Activated gamma-delta T cell treated with Interleukin-2 at 50 U/mL for 16 hours (primary cell): ENCODE measurements around the gene SLC46A3.
"Not testable (repeated sequence)": the region's sequence is repeated elsewhere in the genome, so short reads cannot be mapped to it uniquely, and the experiment has no call there.

Experiments used
- DNase-seq: peaks from one replicate; pipeline ENCODE4 v3.0.0-alpha.2; 2020

Gene SLC46A3

GRCh38 chr13:28729541-28729940 lies 10.8 kb upstream of the SLC46A3 start:
- DNase-seq, result no peak

DNA sequence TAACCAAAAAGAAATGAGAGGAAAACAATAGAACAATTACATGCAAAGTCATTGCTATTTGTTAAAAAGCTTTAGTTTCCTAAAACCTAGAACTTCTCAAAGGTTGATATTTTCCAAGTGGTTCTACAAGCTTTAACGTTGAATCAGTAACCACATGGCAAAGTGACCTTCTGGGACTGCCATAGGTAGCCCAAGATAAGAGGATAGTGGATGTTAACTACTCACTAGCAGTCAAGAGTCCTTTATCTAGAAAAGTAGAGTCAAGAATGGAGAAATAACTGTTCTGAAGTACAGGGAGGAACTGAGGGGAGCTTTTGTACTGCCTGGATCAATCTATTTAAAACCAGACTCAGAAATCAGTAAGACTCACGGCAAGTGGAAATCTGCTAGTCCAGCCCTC lies 9.9 kb upstream of the SLC46A3 start:
- no peak for DNase-seq

DNA sequence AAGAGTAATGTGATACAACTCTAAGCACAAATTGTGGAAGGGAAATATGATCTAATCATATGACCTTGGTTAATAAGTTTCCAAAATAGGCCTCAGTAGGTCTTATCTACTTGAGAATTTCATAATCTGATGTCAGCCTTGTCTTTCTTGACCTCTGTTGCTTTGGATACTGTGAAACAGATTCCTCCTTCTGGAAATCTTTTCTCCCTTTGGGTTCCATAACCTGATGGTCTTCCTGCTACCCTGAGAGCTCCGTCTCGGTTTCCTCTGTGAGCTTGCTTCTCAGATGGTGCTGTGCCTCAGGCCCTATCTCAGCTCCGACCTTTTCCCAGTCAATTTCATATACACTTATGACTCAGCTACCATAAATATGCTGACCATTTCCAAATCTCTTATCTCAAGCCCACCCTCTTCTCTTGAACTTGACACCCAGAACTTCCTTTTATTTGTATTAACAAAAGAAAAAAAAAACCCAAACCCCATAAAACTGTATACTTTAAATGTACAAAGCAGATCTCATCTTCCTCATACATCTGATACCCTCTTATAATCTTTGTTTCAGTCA lies 6.4 kb upstream of the SLC46A3 start:
- DNase-seq, result no peak

DNA sequence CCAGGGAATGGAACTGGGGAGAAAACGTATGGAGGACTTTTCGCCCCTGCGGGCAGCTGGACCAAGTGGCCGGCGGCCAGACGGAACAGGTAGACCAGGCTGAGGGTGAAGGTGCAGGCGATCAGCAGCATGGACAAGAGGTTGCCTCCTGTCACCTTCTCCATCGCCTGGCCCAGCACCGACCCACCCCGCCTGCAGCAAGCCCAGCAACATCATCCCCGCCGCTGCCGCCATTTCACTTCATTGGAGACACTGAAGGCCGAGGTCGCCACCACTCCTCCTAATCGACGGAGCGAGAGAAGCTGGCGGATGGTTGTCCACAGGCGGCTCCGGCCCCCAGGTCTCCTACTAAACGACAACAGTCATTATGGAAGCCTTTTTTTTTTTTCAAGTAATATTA lies 5.0 kb upstream of the SLC46A3 start:
- no peak for DNase-seq

DNA sequence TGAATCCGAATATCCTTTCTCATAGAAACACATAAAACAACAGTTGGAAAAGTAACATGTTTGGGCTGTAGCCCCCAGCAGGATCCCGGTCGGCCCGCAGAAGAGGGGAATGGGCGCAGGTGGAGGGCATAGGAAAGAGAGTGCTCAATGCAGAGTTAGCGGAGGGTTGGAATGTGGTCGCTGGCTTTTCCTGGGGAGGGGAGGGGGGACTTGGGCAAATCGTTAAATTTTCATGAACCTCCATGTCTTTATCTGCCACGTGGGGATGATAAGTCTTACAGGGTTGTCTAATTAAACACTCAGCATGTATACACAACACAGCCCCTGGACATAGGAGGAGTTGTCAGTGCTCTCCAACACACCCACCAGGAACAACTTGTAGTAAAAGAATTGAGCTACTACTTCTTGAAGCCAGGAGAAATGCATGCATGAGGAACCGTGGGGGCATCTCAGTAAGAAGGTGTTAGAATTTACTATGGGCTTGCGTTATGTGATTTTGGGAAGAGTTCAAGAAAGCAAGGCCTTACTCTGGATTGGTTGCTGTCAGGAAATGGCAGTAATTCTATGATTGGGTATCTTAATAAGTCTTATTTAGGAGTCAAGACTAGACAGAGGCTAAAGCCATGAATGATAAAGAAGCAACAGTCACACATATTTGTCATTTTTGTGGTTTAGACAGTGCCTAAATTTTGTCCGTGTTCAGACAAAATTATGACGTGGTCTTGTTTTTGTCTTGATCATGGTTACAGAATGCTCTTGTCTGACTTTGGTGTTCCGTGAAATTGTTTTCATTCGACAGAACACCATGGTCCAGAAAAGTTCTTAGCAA lies 671 bp upstream of the SLC46A3 start:
- DNase-seq, result no peak

DNA sequence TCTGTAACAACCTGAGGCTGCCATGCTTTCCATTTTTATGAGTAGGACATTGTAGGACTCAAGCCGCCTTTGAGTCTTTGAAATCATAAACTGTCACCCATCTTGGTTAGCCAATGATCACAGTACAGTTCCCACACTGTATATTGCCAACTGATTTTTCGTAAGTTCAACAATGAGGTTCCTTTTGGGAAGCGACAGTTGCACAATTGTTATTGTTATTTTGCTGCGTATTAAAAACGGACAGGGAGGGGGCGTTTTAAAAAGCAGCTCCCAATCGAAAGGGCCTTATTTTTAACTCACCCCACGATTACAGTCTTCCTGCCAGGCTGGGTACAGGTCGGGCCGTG lies 601 bp downstream of the SLC46A3 start:
- no peak for DNase-seq

- no peak for DNase-seq
Observed at GRCh38 chr13:28717170-28717569, 1.6 kb downstream of the SLC46A3 start.

- DNase-seq, result no peak
Observed at GRCh38 chr13:28716511-28716910, 2.3 kb downstream of the SLC46A3 start.

GRCh38 chr13:28714651-28715050 lies 4.1 kb downstream of the SLC46A3 start:
- no peak for DNase-seq

DNA sequence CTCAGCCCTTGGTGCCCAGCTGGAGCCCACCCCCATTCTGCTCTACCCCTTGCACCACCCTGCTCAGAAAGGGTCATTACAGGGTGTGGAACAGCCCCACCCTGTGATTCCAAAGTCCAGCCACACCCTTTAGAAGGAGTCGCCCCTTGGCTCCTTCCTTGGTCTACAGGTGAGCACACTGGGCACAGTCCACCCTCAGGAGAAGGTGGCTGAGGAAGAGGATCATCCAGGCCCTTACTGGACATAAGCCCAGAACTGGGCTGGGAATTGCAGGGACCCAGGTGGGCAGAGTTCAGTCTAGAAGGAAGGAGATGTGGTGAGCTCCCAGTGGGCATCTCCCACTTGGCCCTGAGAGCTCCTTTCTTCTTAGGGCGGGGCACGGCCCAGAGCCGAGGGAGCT lies 8.6 kb downstream of the SLC46A3 start:
- DNase-seq, result no peak

DNA sequence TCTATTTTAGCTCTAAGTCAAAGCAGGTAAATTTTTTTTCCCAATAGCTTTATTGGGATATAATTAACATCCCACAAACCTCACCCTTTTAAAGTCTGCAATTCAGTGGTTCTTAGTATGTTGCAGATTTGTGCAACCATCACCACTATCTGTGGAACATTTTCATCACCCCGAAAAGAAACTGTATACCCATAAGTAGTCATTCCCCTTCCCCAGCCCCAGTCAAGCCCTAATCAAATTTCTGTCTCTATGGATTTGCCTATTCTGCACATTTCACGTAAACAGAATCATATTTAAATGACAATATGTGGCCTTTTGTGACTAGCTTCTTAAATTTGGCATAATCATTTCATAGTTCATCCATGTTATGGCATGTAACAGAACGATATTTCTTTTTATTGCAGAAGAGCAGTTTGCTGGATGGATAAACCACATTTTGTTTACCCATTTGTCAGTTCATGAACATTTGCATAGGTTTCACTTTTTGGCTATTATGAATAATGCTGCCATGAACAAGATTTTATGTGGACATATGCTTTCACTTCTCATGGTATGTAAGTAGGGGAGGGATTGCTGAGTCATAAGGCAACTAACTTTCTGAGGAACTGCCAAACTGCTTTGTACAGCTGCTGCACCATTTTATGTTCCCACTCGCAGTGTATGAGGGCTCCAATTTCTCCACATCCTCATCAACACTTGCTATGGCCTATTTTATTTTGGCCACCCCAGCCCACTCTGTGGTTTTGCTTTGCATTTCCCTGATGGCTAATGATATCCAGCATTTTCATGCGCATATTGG lies 10.9 kb downstream of the SLC46A3 start:
- no peak for DNase-seq

DNA sequence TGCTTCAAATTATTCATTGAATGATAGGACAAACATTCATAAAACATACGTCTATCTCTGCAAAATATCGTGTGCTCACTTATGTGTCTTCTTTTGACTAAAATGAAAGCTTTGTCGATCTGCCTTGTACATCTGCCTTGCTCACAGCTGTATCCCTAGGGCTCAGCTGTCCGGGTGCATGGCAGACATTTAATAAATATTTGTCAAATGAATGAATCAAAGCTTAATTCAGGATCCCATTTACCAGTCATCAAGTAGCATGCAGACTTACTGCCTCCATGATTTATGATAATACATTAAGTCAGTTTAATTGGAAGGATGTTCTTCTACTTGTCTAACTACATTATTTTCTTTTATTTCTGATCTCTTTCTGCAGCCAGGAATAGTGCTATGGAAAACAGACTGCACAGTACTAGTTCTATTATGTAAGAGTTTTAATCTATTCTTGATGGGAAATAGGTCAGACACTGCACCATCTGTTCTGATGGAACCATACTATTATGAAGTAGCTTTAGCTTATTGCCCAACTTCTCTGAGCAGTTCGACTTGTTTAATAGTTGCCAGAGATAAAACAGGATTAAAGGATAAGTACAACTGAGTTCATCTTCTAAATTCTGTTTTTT lies 13.2 kb downstream of the SLC46A3 start:
- no peak for DNase-seq

- no peak for DNase-seq
Observed at GRCh38 chr13:28704919-28705318, 13.9 kb downstream of the SLC46A3 start.

- no peak for DNase-seq
Observed at GRCh38 chr13:28704282-28704681, 14.5 kb downstream of the SLC46A3 start.

- no peak for DNase-seq
Observed at GRCh38 chr13:28699246-28699645, 19.5 kb downstream of the SLC46A3 start.

DNA sequence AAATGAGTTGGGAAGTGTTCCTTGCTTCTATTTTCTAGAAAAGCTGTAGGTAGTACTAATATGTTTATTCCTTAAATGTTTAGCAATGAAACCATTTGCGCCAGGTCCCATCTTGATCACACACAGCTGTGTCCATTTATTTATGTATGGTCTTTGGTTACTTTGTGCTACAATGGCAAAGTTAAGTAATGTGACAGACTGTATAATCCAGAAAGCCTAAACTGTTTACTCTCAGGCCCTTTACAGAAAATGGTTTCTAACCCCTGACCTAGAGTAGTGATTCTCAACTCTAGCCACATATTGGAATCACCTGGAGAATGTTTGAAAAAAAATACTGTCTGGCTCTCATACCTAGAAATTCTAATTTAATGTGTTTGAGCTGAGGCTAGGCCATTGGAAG lies 21.3 kb downstream of the SLC46A3 start:
- no peak for DNase-seq

- DNase-seq, result not testable (repeated sequence)
Observed at GRCh38 chr13:28693605-28694491, 24.9 kb downstream of the SLC46A3 start.

DNA sequence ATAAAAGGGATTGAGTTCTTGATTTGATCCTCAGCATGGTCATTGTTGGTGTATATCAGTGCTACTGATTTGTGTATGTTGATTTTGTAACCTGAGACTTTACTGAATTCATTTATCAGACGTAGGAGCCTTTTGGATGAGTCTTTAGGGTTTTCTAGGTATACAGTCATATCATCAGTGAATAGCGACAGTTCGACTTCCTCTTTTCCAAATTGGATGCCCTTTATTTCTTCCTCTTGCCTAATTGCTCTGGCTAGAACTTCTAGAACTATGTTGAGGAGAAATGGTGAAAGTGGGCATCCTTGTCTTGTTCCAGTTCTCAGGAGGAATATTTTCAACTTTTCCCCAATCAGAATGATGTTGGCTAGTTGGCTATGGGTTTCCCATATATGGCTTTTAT lies 32.9 kb downstream of the SLC46A3 start:
- DNase-seq, result no peak

DNA sequence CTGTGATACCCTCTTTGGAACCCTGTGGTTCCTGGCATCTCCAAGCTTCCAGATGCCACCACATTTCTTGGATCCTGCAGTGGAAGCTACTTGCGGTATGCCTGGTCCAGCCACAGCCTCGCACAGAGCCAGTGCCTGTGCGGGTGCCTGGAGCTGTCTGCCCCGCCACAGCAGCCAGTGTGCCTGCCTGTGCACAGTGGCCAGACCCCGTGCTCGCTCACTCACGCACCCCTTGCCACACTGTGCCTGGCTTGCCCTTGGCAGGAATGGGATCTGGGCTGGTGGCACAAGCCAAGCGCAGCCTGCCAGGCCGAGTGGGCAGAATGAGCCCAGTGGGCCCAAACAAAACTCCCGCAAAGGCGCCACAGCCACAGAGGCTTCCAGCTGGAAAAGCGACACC lies 33.7 kb downstream of the SLC46A3 start:
- DNase-seq, result no peak

GRCh38 chr13:28684257-28684656 lies 34.5 kb downstream of the SLC46A3 start:
- DNase-seq, result no peak

GRCh38 chr13:28683169-28683568 lies 35.6 kb downstream of the SLC46A3 start:
- DNase-seq, result not testable (repeated sequence)

- DNase-seq, result no peak
Observed at GRCh38 chr13:28680541-28680940, 38.2 kb downstream of the SLC46A3 start.

DNA sequence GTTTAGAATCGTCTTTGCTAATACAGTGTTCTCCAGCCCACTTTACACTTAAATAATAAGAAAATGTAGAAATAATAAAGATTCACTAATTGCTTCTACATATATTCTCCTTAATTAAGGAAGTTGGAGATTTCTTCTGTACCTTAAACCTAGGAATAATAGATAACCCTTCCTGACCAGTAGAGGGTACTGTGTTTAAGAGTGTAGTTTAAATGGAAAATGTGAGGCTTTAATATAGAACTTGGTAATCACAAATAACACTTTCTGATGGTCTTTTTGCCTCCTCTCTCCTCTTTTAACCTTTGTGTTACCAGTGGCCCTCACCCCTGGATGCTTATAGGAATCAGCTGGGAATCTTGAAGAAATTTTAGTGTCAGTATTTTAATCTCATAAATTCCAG lies 39.1 kb downstream of the SLC46A3 start:
- DNase-seq, result no peak
